Esophagus muscularis mucosa (tissue), 4 donors: ENCODE measurements around the gene ERC2. TPM values are rescaled to one million over a fixed set of nuclear protein-coding genes. Genes with fewer than 3 reads are reported as not detected.

ENCODE experiments used
- DNase-seq: peaks from one replicate; pipeline ENCODE4 v3.0.0-alpha.2; 2017; ENCODE audit errors: extremely low spot score
- H3K27ac ChIP-seq, 4 donors: fragments of 200-600 bp; sonication (generic); replicated peaks in 1 of 4; 1 replicate in 3 of 4; 2 replicates in 1 of 4; pipeline ENCODE4 v1.5.1; 2016 to 2019; ENCODE audit warnings: mild to moderate bottlenecking in 1 of 4
- H3K27me3 ChIP-seq, 4 donors: fragments of 200-600 bp; sonication (generic); one replicate each; pipeline versions ENCODE4 v1.5.1 to v1.6.0; 2016 to 2019
- H3K36me3 ChIP-seq, 4 donors: fragments of 200-600 bp; sonication (generic); one replicate each; pipeline ENCODE4 v1.5.1; 2016 to 2019
- H3K4me1 ChIP-seq, 4 donors: fragments of 200-600 bp; sonication (generic); one replicate each; pipeline ENCODE4 v1.5.1; 2016 to 2019
- H3K4me3 ChIP-seq, 4 donors: fragments of 200-600 bp; sonication (generic); 1 replicate in 2 of 4; 2 replicates in 2 of 4; pipeline ENCODE4 v1.5.1; 2016 to 2019; ENCODE audit warnings: mild to moderate bottlenecking in 4 of 4, moderate library complexity in 1 of 4
- H3K9me3 ChIP-seq, 4 donors: fragments of 200-600 bp; sonication (generic); 1 replicate in 3 of 4; 2 replicates in 1 of 4; pipeline ENCODE4 v1.5.1; 2016 to 2019
- CTCF ChIP-seq, 3 experiments: fragments of 200-600 bp in 2 of 3; fragments of 450-650 bp in 1 of 3; sonication (generic) in 2 of 3; IDR thresholded peaks; one replicate each; pipeline ENCODE4 v1.5.1; 2017 to 2019; ENCODE audit warnings: antibody characterized with exemption in 3 of 3, mild to moderate bottlenecking in 2 of 3, moderate library complexity in 1 of 3
- EP300 ChIP-seq: sonication (generic); formaldehyde crosslinking; IDR thresholded peaks from one replicate; pipeline ENCODE4 v1.6.1; 2017; ENCODE audit warnings: antibody characterized with exemption
- POLR2A ChIP-seq: fragments of 450-650 bp; IDR thresholded peaks from one replicate; pipeline ENCODE4 v1.6.1; 2017; ENCODE audit warnings: antibody characterized with exemption, moderate library complexity, mild to moderate bottlenecking, low read depth
- POLR2AphosphoS5 ChIP-seq, 2 donors: sonication (generic); formaldehyde crosslinking; IDR thresholded peaks; one replicate each; pipeline ENCODE4 v1.6.1; 2017; ENCODE audit warnings: antibody characterized with exemption in 2 of 2
- WGBS: methylation state at CpG from one replicate; pipeline ENCODE4 v1.1.5; 2018; 5-methylcytosine and 5-hydroxymethylcytosine counted together
- intact Hi-C: fragments of 100-400 bp; cut with DNase I; formaldehyde crosslinking; loops from one replicate; pipeline ENCODE4 v1.15.1; 2023
- total RNA-seq, 4 donors: library from RNA; depleted of rRNA; stranded (reverse); fragments of >200 nt; gene quantifications; one replicate each; pipeline versions ENCODE4 v1.1.0 to v1.2.1, GENCODE V29; 2016

ERC2 gene
- total RNA-seq, 4 donors from 2014 or later = 0.42 to 2.0 (median 1.5) TPM

- H3K27ac ChIP-seq = no peak overlapping the region
- 70% methylated on average over 6 of the region's 6 CpGs for whole genome bisulfite sequencing
Observed at GRCh38 chr3:55549177-55549576, 919.1 kb downstream of the ERC2 start.

GRCh38 chr3:55546866-55547669 is 921.2 kb downstream of the ERC2 start:
- no peak for DNase-seq
- Histone ChIP-seq H3K27ac (no peak overlapping the region), H3K36me3 (no peaks in the 10 kb centered on the region), H3K4me3 (no peak overlapping the region), H3K27me3 (no peaks in the 10 kb centered on the region), H3K9me3 (no peaks in the 10 kb centered on the region), H3K4me1 (no peaks in the 10 kb centered on the region)
- 90% methylated on average over 20 of the region's 22 CpGs for WGBS
- TF ChIP-seq POLR2A = no peak
- intact Hi-C loops = no loop called here

More at GRCh38 chr3:55549177-55549576, 919.1 kb downstream of the ERC2 start:
- Histone ChIP-seq H3K9me3 (no peaks in the 10 kb centered on the region), H3K4me3 (no peak overlapping the region), H3K27me3 (no peaks in the 10 kb centered on the region), H3K4me1 (no peaks in the 10 kb centered on the region), H3K36me3 (no peaks in the 10 kb centered on the region)
- no peak for DNase-seq
- intact Hi-C loops = no loop called here
- TF ChIP-seq CTCF (IDR thresholded peaks at IDR 0.05) = peak in 1 of 3 experiments; percentile 6
- TF ChIP-seq POLR2AphosphoS5 (IDR thresholded peaks at IDR 0.05) = no peak

- H3K27me3 ChIP-seq = no peaks in the 10 kb centered on the region
- H3K4me3 ChIP-seq = no peak overlapping the region
- WGBS = 86% methylated on average over 6 of the region's 6 CpGs
- H3K9me3 ChIP-seq = no peaks in the 10 kb centered on the region
- no peaks in the 10 kb centered on the region for H3K4me1 ChIP-seq
- intact Hi-C loops = no loop called here
- no peaks in the 10 kb centered on the region for H3K36me3 ChIP-seq
- H3K27ac ChIP-seq = no peak overlapping the region
- no peak for DNase-seq
- no peak for TF ChIP-seq EP300
Observed at GRCh38 chr3:55545995-55546394, 922.3 kb downstream of the ERC2 start.

GRCh38 chr3:55544219-55544618 is 924.0 kb downstream of the ERC2 start:
- no peaks in the 10 kb centered on the region for H3K4me1 ChIP-seq
- intact Hi-C loops = no loop called here
- no peaks in the 10 kb centered on the region for H3K9me3 ChIP-seq
- no peak for DNase-seq
- TF ChIP-seq POLR2AphosphoS5 (IDR thresholded peaks at IDR 0.05) = no peak
- no peak for TF ChIP-seq CTCF (IDR thresholded peaks at IDR 0.05)
- no peak for TF ChIP-seq POLR2A
- H3K36me3 ChIP-seq = no peaks in the 10 kb centered on the region
- no peak overlapping the region for H3K27ac ChIP-seq
- H3K4me3 ChIP-seq = no peak overlapping the region
- H3K27me3 ChIP-seq = no peaks in the 10 kb centered on the region
- 40% methylated on average over 1 of the region's 3 CpGs for WGBS

GRCh38 chr3:55543181-55543614 is 925.1 kb downstream of the ERC2 start:
- intact Hi-C loops = no loop called here
- Histone ChIP-seq H3K27me3 (no peaks in the 10 kb centered on the region), H3K27ac (no peak overlapping the region), H3K4me3 (no peak overlapping the region), H3K36me3 (no peaks in the 10 kb centered on the region), H3K4me1 (no peaks in the 10 kb centered on the region), H3K9me3 (no peaks in the 10 kb centered on the region)
- WGBS = 81% methylated on average over 12 of the region's 12 CpGs
- DNase-seq = no peak
- TF ChIP-seq POLR2A (no peak), EP300 (no peak), POLR2AphosphoS5 (IDR thresholded peaks at IDR 0.05) (no peak), CTCF (IDR thresholded peaks at IDR 0.05) (no peak)

- WGBS = 56% methylated on average over 2 of the region's 2 CpGs
- Histone ChIP-seq H3K36me3 (no peaks in the 10 kb centered on the region), H3K4me1 (no peaks in the 10 kb centered on the region), H3K9me3 (no peaks in the 10 kb centered on the region), H3K27ac (no peak overlapping the region), H3K27me3 (no peaks in the 10 kb centered on the region), H3K4me3 (no peak overlapping the region)
- TF ChIP-seq POLR2AphosphoS5 (IDR thresholded peaks at IDR 0.05) (no peak), POLR2A (no peak), CTCF (IDR thresholded peaks at IDR 0.05) (no peak), EP300 (no peak)
- intact Hi-C loops = no loop called here
- no peak for DNase-seq
Observed at GRCh38 chr3:55541456-55541855, 926.8 kb downstream of the ERC2 start.
